Activated T-helper 1 cell treated with anti-CD3 and anti-CD28 coated beads, Interleukin-2, amount 50 U/mL, for 16 hours (primary cell): ENCODE data around the gene UPK1B.
"Not testable (repeated sequence)": the region's sequence is repeated elsewhere in the genome, so short reads cannot be mapped to it uniquely, and the experiment has no call there.

Experiments used
- DNase-seq, 2 donors: peaks; one replicate each; pipeline ENCODE4 v3.0.0-alpha.2; 2020; ENCODE audit warnings: low read depth in 1 of 2, low spot score in 1 of 2

The UPK1B gene

DNA sequence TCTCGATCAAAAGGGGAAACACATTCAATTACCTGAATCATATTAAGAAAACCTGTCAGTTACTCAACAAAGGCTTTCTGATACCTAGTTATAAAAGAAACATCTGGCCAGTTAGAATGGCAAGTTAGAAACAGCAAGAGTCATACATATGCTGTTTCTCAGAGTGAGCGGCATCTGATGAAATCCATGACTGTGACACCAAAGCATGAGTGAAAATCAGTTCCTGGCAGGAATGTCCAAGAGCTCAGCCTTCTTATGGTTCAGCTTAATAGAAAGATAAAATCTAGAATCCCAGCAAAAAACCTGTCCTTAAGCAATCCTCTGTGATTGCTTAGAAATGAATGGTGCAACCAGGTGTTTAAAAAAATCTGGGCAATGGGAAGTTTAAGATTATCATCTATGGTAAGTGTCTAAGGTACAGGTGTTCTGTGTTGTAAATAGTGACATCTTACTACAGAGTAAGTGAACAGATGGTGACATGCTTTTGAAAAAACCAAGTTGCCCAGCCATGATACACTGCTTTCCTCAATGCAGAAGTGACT, 48.5 kb downstream of the UPK1B start:
- DNase-seq = no peak

DNA sequence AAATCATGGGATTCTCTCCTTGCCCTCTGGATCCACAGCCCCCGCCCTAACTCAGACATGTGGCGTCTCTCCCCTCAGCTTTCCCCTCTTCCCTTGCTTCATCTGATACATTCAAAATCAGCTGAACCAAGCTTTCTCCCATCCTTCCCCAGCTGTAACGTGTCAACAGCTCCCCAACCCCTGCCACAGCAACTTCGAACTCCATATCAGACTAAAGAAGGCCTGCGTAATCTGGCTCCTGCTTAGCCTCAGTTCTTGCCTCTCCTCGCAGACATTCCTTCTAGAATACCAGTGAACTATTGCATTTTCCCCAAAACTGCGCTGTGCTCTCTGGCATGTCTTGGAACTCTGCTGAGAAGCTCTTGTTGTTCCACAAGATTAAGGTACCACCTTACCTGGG, 49.0 kb downstream of the UPK1B start:
- DNase-seq = no peak

DNA sequence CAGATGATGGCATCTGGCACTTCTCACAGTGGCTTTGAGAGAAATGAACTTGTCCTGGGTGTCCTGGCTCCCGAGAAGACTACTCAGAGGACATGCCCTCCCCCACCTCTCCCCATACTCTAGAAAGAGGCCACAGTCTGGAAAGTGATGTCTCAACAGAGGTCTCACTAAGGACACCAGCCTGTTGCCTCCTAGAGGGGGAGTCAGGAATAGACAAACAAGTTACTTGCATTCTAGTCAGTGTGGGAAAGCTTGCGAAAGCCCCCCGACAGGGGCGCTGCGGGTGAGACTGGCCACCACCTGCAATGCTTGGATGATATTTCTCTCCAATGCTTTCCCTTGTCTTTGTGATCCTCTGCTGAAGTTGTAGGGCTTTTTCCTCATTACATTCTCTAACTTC, 50.1 kb downstream of the UPK1B start:
- DNase-seq = no peak

DNA sequence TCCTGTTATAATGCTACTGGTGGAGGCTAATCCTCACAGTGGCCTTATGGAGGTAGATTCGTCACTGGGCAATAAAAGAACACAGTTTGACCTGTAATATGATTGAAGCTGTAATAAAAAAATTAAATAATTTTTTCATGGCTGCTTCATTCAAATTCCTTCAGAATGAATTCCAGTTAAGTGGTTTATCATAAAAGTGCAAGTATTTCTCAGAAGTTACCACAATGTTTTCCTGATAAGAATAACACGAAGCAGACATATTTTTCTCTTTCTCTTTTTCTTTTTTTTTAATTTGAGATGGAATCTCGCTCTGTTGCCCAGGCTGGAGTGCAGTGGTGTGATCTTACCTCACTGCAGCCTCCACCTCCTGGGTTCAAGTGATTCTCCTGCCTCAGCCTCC, 51.7 kb downstream of the UPK1B start:
- DNase-seq = no peak

DNA sequence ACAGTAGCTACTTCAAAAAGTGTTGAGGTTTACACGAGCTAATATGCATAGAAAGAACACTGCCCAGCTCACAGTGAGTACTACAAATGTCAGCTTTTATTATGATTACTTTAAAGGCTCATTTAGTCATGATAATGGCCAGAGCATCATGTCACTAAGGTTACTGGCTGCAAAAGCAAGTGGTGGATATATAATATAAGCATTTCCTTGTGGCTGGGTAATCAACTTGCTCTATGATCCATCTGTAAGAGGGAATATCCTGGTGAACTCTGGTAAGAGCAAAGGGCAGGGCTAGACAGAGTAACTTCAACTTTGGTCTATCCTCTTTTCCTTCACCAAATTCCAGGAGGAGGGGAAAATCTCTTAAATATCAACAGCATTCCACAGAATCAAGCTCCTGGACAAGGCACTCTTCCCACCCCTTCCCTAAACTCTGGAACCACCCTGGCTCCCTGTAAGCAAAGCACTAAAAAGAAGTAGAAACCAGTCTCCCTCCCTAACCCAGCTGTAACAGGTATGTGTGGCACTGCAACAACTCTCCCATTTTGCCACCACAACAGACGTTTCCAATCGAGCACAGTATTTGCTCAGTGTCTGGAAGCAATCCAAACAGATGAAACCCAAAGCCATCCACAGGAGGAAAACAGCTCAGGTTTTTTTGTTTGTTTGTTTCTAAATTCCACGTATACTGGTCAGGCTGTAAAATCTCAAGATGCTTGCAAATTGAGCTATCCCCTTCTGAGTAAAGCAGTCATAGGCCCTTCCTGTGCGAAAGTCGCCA, 53.9 kb downstream of the UPK1B start:
- no peak for DNase-seq

DNA sequence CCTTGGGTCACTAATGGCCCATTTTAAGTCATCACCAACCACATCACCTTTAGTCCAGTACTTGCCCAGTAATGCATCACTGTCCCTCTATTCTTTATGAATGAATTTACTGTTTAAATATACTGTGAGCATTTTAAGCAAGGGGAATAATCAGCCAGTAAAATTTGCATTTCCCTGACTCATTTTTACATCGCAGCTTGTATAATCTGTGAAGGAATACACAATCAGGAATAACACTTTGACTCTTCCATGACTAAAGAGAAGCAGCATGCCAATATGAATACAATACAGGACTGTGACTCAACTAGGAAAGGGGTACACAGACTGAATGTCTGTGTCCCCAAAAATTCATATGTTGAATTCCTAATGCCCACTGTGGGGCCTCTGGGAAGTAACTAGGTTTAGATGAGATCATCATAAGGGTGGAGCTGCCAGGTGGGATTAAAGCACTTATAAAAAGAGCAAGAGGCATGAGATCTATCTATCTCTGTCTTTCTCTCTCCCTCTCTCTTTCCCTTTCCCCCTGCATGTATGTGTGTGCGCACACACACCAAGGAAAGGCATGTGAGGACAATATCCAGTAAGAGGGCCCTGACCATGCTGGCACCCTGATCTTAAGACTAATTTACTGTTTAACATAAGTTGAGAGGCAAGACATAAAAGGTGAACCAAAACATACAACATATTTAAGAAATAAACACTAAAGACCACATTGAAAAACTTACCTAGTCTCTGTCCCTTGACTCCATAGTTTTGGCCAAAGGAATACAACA, 55.2 kb downstream of the UPK1B start:
- DNase-seq = no peak

DNA sequence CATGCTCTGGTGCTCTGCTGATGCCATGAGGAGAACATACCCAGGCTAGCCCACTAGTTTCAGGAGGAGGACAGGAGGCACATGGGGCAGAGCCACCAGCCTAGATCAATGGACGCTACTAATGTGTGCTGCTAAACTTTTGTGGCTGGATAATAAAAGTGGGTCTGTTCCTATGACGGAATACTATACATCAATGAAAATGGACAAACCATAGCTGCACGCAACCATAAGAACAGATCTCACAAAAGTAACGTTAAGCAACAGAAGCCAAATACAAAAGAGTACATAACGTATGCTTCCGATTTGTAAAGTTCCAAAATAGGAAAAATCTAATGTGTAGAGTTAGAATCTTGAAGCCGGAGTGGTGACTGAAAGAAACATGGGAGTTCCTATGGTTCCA, 55.8 kb downstream of the UPK1B start:
- DNase-seq = no peak

DNA sequence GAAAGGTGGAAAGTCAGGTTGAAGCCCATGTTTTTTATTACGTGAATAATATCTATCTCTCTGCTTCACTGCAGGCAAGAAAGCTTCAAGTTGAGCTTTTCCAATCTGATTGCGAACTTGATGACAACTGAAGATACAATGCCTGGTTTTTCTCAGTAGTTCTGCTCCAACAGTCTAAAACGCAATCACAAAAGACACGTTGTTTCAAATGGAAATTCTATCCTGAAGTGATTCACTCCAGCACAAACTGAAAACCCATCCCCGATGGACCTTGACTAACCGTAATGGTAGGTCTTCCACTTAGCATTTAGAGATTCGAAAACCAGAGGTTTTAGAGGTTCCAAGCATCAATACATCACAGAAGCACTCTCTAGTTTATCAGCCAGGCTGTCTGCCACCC, 56.7 kb downstream of the UPK1B start:
- no peak for DNase-seq

DNA sequence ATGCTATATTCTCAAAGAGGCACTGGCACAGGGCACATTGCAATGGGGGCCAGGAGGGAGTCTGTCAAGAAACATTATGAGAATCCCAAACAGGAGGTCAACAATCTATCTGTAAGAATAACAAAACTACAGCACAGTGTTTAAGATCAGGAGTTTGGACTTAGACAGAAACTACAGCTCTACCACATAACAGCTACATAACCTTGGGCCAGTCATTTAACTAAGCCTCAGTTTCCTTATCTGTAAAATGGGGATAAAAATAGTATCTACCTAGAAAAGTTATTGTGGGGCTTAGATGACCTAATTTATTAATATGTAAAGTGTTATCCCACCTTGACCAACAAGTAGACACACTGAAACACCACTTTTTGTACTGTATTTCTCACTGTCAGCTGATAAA, 57.3 kb downstream of the UPK1B start:
- DNase-seq = no peak

DNA sequence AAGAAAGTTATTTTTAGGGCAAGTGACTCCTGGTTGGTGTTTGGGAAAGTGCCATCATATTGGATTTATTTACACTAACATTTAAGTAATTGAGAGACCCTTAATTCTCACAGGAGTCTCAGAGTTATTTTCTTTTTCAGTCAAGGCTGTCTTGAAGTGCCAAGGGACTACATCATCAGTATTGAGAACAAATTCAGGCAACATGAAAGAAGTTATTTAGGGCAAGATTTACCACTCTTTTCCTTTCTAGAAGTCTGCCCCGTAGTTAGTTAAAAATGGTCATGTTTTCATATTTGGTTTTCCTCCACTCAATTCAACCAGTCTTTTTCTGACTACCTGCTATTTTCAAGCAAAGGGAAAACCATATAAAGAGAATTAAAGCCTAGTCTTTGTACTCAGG, 61.2 kb downstream of the UPK1B start:
- DNase-seq = no peak

DNA sequence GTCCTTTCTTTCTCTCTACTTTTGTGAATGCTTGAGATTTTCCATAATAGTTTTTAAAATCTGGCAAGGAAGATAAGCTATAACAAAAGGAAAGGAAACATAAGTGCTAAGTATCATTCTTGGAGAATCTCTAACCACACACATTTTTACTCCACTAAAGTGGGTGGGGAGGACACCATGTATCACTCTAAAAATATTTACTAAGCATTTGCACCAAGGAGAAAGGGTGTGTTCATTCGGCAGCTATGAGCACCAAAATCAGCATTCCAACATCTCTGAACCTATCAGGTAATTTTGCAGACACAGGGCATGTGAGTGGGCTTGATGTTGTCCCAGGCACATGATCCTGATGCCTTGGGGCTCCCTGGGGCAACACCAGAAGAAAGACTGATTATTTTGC, 61.8 kb downstream of the UPK1B start:
- no peak for DNase-seq

DNA sequence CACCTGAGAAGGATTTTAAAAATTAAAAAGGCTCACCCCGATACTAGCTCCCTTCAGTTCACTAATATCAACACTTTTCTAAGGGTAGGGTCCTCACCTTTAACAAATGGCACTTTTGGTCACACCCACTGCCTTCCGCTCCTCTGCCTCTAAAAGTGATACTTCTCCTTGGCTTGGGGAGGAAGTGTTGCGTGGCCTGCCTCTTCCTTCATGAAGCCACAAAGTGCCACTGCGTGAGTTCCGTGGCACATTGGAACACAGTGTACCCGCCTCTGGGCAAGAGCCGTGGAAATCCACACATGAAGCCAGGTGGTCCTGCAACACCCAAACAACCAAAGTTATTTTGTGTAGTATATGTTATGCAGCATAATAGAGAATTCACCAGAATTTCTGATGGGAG, 63.4 kb downstream of the UPK1B start:
- no peak for DNase-seq

DNA sequence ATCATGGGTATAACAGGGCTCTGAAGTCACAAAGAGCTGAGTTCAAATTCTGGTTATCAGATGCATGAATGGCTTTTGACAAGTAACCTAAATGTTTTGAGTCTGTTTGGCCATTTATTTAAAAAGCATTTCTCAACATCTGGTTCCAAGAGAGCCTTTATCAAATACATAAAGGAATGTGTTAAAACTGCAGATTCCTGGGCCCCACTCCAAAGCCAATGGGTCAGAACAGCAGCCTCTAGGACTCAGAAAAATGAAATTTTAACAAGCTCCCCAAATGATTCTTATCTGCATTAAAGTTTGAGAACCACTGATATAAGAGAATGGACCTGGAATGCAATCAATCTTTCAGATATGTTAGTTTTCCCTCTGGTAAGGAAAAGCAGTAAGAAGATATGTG, 63.9 kb downstream of the UPK1B start:
- DNase-seq = no peak

DNA sequence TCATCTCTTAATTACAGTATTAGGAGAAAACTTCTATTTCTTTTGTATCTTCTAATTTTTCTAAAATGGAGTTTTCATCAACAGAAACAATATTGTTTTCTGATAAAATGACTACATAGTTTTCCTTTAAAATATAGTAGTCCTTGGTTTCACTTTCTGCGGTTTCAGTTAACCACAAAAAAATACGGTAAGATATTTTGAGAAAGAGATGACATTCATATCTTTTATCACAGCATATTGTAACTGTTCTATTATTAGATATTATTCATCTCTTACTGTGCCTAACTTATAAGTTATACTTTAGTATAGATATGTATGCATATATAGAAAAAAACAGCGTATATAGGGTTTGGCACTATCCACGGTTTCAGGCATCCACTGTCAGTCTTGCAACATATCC, 65.0 kb downstream of the UPK1B start:
- DNase-seq = no peak

DNA sequence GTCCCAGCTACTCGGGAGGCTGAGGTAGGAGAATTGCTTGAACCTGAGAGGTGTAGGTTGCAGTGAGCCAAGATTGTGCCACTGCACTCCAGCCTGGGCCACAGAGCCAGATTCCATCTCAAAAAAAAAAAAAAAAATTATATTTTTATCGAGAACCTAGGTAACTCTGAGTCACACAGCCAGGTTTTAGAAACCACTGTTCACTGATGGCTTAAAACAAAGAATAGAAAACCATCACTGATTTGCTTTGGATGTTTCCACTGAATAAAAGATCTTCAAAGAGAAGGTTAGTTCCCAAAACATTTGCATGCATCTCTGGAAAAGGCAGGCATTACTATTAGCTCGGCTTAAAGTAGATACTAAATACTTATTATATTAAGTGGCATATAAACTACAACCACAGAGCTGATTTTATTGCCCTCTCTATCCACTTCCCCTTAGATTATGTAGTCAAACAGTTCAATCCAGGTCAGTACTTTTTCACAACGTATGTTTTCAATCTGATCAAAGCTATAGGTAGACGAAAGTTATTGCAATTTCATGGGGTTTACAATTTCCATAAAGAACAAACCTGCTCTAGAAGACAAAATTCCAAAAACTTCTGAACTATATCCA, 65.9 kb downstream of the UPK1B start:
- no peak for DNase-seq

DNA sequence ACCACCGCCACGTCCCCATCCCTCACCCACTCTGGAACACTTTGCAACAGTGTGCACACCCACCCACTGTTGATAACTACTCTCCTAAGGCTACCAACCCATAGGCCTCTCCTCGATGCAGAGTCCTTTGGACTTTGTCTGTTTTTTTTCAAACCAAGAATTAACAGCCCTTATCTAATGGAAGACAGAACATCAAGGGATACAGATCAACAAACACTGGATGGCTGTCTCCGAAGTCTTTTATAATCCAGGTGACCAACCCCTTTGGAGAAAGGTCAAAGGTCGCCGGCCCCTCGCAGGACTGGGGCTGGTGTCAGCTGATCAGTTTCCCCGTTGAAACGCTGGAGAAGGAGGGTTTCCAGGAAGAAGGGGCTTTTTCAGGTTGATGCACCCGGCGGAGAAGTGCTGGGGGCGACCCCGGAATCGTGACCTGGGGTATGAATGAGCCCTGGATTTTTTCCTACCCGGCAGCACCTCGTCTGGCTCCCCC, 66.7 kb downstream of the UPK1B start:
- DNase-seq = no peak

DNA sequence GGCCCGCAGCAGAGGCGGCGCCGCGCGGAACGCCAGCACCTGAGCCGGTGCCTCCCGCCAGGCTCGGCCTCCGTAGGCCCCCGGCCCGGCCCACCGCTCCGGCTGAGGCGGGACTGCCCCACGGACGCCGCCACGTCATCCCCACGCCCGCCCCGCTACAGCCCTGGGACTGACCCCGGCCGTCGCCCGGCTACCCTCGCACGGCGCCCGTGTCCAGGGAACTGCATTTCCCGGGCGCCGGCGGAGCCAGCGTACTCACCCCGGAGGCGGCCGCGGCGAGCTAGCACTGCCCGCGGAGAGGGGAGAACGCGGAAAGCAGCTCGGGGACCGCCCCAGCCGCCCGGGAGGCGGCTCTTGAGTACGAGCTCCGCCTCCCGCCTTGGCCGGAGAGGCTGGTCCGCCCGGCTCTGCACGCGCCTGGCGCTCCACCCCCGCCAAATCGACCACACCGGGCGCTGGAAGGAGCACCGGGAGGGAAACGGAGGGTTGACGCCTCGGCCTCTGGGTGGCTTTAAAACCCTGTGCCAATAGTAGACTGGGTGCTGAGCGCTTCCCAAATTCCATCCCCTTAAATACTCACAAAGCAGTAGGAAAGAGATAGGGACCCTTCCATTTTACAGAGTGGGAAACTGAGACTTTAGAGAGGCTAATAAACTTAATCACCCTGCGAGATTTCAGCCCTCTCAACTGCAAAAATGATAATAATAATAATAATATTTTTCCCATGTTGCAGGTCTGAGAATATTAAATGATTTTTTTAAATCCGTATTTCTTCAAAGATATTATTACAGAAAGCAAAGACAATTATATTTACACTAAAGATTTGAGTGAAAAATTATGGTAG, 67.4 kb downstream of the UPK1B start, which contains the start of gene B4GALT4:
TSS of gene B4GALT4 (minus strand) at position 288 of the 844 bp plus-strand sequence. CDS start 10,779 bp downstream, outside the sequence.
- DNase-seq = peak; percentile 37 to 50

DNA sequence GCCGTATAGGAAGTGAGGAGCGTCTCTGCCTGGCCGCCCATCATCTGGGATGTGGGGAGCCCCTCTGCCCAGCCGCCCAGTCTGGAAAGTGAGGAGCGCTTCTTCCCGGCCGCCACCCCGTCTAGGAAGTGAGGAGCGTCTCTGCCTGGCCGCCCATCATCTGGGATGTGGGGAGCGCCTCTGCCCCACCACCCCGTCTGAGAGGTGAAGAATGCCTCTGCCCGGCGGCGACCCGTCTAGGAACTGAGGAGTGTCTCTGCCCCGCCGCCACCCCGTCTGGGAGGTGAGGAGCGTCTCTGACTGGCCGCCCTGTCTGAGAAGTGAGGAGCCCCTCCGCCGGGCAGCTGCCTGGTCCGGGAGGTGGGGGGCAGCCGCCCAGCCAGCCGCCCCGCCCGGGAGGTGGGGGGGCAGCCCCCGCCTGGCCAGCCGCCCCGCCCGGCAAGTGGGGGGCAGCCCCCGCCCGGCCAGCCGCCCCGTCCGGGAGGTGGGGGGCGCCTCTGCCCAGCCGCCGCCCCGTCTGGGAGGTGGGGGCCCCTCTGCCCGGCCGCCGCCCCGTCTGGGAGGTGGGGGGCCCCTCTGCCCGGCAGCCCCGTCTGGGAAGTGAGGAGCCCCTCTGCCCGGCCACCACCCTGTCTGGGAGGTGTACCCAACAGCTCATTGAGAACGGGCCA, 69.1 kb downstream of the UPK1B start:
- not testable (repeated sequence) for DNase-seq

DNA sequence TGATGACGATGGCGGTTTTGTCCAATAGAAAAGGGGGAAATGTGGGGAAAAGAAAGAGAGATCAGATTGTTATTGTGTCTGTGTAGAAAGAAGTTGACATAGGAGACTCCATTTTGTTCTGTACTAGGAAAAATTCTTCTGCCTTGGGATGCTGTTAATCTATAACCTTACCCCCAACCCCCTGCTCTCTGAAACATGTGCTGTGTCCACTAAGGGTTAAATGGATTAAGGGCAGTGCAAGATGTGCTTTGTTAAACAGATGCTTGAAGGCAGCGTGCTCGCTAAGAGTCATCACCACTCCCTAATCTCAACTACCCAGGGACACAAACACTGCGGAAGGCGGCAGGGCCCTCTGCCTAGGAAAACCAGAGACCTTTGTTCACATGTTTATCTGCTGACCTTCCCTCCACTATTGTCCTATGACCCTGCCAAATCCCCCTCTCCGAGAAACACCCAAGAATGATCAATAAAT, 69.7 kb downstream of the UPK1B start:
- not testable (repeated sequence) for DNase-seq

DNA sequence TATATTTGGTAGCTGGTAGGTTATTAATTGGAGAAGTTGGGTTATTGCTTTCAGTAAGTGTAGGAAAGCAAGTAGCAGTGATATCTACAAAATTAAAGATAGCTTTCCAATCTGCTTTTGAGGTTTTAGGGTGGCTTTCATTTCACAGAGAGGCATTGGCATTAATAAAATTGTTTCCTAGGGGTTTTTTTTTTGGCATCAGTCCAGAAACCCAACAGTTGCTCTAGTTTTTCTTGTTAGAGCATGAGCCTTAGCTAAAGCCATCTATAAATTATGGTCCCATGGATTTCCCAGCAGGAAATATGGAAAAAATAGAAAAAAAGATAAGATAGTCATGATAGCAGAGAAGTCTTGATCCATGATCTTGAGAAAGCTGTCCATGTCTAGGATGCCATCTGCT, 70.3 kb downstream of the UPK1B start:
- no peak for DNase-seq
